ENCODE results near the gene ROBO2.

ROBO2 gene

GRCh38 chr3:77588863-77589262, 549.0 kb downstream of the ROBO2 start:
- TF ChIP-seq, protein P1, sequence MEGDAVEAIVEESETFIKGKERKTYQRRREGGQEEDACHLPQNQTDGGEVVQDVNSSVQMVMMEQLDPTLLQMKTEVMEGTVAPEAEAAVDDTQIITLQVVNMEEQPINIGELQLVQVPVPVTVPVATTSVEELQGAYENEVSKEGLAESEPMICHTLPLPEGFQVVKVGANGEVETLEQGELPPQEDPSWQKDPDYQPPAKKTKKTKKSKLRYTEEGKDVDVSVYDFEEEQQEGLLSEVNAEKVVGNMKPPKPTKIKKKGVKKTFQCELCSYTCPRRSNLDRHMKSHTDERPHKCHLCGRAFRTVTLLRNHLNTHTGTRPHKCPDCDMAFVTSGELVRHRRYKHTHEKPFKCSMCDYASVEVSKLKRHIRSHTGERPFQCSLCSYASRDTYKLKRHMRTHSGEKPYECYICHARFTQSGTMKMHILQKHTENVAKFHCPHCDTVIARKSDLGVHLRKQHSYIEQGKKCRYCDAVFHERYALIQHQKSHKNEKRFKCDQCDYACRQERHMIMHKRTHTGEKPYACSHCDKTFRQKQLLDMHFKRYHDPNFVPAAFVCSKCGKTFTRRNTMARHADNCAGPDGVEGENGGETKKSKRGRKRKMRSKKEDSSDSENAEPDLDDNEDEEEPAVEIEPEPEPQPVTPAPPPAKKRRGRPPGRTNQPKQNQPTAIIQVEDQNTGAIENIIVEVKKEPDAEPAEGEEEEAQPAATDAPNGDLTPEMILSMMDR (IDR thresholded peaks at IDR 0.05; ENCODE audit: low read length, missing control alignments) = no peak
- DNase-seq (ENCODE audit: low read depth) = no peak
- no peak overlapping the region for H3K4me3 ChIP-seq (replicated peaks; ENCODE audit: low read depth, low read length)

DNA sequence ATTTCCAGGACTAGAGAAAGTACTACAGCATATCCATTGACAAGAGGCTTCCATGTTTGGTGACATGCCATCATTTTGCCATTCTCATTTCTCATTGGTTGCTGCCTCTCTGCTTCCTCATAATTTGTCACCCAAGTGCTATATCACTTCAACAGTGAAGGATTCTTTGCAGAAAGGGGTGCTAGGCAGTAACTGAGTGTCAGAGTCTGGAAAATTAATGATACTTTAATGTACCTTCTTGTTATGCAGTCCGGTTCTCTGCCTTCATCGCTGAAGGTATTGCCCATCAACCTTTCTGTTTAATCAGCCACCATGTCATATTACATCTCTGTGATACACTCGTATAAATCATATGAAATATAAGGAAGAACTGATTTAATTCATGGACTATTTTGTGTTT, 550.3 kb downstream of the ROBO2 start:
- TF ChIP-seq, protein P1 (IDR thresholded peaks at IDR 0.05; ENCODE audit: low read length, missing control alignments) = no peak

DNA sequence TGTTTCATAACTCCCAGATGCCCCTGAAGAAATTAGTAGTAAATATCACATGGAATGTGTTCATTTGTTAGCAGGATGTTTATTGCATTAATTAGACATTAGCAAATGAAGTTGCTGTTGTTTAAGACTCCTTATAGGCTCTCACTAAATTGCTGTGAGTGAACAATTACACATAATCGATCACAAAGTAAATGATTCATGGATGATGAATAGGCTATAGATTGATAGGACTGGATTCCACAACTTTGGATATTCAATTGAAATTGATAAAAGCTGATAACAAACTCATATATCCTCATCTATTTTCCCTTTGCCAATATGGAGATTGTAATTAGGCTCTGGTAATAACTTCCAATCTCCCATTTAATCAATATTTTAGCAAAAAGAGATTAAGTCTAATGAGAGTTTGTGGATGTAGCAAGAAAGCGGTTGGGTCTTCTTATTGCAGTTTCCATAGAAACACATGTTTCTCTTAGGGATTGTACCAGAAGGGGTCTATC, 555.5 kb downstream of the ROBO2 start:
- no peak overlapping the region for H3K4me3 ChIP-seq (replicated peaks; ENCODE audit: low read depth, low read length)
- TF ChIP-seq, protein P1 (IDR thresholded peaks at IDR 0.05; ENCODE audit: low read length, missing control alignments) = no peak
- DNase-seq (ENCODE audit: low read depth) = no peak

More for the DNA sequence above, 550.3 kb downstream of the ROBO2 start:
- no peak overlapping the region for H3K4me3 ChIP-seq (replicated peaks; ENCODE audit: low read depth, low read length)
- DNase-seq (ENCODE audit: low read depth) = no peak

DNA sequence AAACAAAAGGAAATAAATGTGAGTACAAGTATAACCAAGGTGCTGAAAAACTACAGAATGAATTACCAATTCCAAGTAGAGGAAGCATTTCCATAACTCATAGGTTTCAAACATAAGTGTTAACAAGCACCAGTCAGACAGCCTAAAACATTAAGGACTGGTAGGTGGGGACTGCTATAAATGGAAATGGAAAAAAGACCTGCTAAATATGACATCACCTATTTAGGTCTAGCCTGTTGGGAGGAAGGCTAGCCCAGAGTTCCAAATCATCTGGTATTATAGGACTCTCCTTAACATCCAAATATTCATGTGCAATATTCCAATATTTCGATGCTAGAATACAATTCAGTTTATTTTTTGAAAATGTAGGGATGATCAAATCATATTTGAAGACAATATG, 560.0 kb downstream of the ROBO2 start:
- no peak for DNase-seq (ENCODE audit: low read depth)
- H3K4me3 ChIP-seq (replicated peaks; ENCODE audit: low read depth, low read length) = no peak overlapping the region
- TF ChIP-seq, protein P1 (IDR thresholded peaks at IDR 0.05; ENCODE audit: low read length, missing control alignments) = no peak

DNA sequence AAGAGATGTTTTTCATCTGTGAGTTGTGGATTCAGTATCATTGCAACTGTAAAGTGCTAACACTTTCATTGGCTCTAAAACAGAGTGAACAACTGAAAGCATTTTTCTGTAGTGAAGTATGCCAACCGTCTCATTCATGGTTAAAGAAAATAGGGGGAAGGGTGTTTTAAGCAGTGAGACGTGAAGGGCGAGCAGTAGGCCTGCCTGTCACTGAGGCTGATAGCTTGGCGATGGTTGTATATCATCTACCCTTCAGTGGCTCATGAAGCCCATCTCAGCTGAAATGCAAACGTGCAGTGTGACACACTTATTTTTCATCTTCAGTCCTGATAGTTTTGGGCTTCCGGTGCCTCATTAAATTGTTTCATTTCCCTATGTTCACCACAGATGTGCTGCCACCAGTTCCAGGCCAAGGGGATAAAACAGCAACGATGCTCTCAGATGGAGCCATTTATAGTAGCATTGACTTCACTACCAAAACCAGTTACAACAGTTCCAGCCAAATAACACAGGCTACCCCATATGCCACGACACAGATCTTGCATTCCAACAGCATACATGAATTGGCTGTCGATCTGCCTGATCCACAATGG, 562.0 kb downstream of the ROBO2 start:
- TF ChIP-seq, protein P1 (IDR thresholded peaks at IDR 0.05; ENCODE audit: low read length, missing control alignments) = no peak
- no peak for DNase-seq (ENCODE audit: low read depth)
- no peak overlapping the region for H3K4me3 ChIP-seq (replicated peaks; ENCODE audit: low read depth, low read length)

- TF ChIP-seq, protein P1 (IDR thresholded peaks at IDR 0.05; ENCODE audit: low read length, missing control alignments) = no peak
- H3K4me3 ChIP-seq (replicated peaks; ENCODE audit: low read depth, low read length) = no peak overlapping the region
- no peak for DNase-seq (ENCODE audit: low read depth)
Observed at GRCh38 chr3:77602722-77603121, 562.8 kb downstream of the ROBO2 start.

DNA sequence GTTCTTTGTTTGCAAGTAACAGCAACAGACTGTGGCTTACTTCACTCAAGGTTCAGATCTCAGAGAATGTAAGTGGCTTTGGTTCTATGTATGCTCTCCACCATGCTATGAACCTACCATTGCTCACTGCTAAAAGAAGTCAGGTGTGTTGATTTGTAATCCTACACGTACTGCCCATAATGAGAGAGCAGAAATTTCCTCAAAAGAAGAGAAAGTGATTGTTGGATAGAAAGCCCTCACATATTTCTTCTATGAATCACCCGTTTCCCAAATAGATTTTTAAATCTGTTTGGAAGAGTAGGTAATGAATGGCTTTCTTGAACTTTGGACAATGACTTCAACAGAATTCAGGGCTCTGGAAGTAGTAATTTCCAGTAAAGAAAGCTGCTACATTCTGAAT, 565.4 kb downstream of the ROBO2 start:
- H3K4me3 ChIP-seq (replicated peaks; ENCODE audit: low read depth, low read length) = no peak overlapping the region
- no peak for DNase-seq (ENCODE audit: low read depth)
- TF ChIP-seq, protein P1 (IDR thresholded peaks at IDR 0.05; ENCODE audit: low read length, missing control alignments) = no peak

Data from fibroblast of pulmonary artery (primary cell).